Tibial nerve (tissue), 3 donors: ENCODE data around the gene MRO.

Source experiments
- EP300 ChIP-seq, 2 donors: sonication (generic); formaldehyde crosslinking; IDR thresholded peaks; one replicate each; pipeline ENCODE4 v1.6.1; 2017; ENCODE audit warnings: antibody characterized with exemption in 2 of 2, mild to moderate bottlenecking in 1 of 2
- POLR2A ChIP-seq, 2 donors: fragments of 450-650 bp; IDR thresholded peaks; one replicate each; pipeline ENCODE4 v1.6.1; 2017; ENCODE audit warnings: antibody characterized with exemption in 2 of 2, mild to moderate bottlenecking in 2 of 2, moderate library complexity in 2 of 2

DNA sequence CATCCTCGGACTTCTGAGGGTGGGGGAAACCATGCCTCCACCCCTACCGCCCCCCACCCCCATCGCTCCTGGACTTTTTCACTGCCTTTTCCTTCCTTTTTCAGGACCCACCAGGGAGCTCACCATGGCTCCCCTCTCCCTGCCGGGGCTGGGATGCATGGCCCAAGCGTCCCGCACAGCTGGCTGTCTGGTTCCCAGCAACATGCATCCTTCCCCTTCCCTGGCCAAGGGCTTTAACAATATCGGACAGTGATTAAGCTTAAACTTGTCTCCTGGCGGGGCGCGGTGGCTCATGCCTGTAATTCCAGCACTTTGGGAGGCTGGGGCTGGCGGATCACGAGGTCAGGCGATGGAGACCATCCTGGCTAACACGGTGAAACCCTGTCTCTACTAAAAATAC is 44.1 kb downstream of the MRO start:
- TF ChIP-seq POLR2A (IDR thresholded peaks at IDR 0.05) (no peak), EP300 (IDR thresholded peaks at IDR 0.05) (no peak)
